Measurements from ENCODE around the gene CSPG4.

Gene CSPG4

DNA sequence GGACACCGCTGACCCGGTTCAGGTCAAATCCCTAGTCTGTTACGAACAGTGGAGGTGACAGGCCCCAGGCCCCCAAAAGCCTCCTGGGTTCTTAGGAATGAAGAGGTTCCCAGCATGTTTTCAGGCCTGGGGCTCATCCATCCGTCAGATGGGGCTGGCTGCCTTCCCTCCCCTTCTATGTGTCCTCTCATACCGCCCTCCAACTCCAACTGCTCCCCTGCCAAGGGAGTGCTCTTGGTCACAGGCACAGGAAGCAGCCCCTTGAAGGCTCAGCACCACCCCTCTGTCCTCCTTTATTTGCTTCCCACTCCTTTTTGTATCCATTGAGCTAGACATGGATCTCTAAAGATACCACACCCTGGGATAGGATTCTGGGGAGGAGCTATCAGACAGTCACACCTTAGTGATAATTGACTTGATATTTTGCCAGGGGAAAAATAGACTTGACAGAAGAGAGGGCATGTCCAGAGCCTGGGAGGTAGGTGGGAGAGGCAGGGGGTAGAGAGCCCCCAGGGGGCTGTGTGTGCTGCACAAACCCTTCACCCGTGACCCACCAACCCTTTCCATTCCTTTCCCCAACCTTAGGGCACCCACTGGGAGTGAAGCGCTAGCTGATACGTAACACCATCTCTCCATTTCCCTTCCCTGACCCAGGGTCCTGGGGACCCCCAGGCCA lies 10.7 kb upstream of the CSPG4 start:
- Histone ChIP-seq H3K4me3 (ENCODE audit: severe bottlenecking) (no peak overlapping the region), H3K36me3 (ENCODE audit: low read depth) (no peaks in the 10 kb centered on the region), H3K4me1 (ENCODE audit: insufficient read depth, poor library complexity, severe bottlenecking) (peaks cover 13% of the 10 kb centered on the region), H3K9me3 (ENCODE audit: severe bottlenecking) (no peaks in the 10 kb centered on the region), H3K27me3 (ENCODE audit: insufficient read depth, poor library complexity, severe bottlenecking) (no peaks in the 10 kb centered on the region), H3K27ac (ENCODE audit: poor library complexity, severe bottlenecking) (no peak overlapping the region)
- ATAC-seq (ENCODE audit: low read depth) (peak; percentile 8; the same call in 2 of the 3 replicates), DNase-seq (ENCODE audit: low spot score) (peak; percentile 57)
- TF ChIP-seq, protein P1, sequence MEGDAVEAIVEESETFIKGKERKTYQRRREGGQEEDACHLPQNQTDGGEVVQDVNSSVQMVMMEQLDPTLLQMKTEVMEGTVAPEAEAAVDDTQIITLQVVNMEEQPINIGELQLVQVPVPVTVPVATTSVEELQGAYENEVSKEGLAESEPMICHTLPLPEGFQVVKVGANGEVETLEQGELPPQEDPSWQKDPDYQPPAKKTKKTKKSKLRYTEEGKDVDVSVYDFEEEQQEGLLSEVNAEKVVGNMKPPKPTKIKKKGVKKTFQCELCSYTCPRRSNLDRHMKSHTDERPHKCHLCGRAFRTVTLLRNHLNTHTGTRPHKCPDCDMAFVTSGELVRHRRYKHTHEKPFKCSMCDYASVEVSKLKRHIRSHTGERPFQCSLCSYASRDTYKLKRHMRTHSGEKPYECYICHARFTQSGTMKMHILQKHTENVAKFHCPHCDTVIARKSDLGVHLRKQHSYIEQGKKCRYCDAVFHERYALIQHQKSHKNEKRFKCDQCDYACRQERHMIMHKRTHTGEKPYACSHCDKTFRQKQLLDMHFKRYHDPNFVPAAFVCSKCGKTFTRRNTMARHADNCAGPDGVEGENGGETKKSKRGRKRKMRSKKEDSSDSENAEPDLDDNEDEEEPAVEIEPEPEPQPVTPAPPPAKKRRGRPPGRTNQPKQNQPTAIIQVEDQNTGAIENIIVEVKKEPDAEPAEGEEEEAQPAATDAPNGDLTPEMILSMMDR (IDR thresholded peaks at IDR 0.05; ENCODE audit: poor library complexity, severe bottlenecking), result no peak

DNA sequence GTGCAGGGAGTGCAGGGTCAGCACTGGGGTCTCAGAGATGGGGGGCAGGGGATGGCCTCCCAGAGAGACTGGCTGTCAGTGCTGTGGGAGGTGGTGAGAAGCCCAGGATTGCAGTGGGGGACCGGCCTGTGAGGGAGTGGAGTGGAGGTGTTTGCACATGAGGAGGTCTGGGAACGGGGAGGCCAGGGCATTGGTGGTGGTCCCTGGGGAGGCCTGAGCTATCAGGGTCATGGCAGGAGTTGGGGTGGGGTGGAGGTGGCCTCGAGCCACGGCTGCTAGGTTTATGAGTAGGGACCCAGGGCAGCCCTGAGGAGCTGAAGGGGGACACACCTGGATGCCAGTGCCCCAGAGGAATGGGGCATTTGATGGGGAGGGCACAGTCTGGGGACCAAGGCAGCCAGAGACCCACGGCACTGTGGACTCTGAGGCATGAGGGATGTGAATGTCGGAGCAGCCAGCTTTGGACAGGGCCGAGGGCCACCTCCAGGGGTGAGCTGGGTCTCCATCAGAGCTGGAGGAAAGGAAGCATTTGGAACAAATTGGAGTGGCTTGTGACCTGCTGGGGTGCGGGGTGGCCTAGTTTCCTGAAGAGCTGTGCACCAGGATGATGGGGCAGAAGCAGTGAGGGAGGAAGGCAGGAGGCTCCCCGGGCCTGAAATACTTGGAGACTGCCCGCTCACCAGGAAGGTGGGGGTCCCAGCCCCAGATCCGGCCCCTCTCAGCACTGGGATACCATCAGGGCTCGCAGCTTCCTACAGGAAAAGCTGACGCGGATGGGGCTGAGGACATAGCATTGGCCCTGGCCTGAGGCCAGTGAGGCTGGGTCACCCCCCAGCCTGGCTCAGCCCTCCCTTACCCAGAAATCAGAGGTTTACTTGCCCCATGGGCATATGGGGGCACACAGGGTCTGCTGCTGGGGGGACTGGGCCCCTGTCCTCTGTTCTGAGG lies 9.5 kb upstream of the CSPG4 start:
- ATAC-seq (ENCODE audit: low read depth) (no peak), DNase-seq (ENCODE audit: low spot score) (peak; percentile 66)
- H3K36me3 ChIP-seq (ENCODE audit: low read depth), result no peaks in the 10 kb centered on the region
- no peak overlapping the region for H3K4me3 ChIP-seq (ENCODE audit: severe bottlenecking)
- H3K4me1 ChIP-seq (ENCODE audit: insufficient read depth, poor library complexity, severe bottlenecking), result peaks cover 13% of the 10 kb centered on the region
- TF ChIP-seq, protein P1 (IDR thresholded peaks at IDR 0.05; ENCODE audit: poor library complexity, severe bottlenecking), result no peak
- no peaks in the 10 kb centered on the region for H3K27me3 ChIP-seq (ENCODE audit: insufficient read depth, poor library complexity, severe bottlenecking)
- no peaks in the 10 kb centered on the region for H3K9me3 ChIP-seq (ENCODE audit: severe bottlenecking)
- no peak overlapping the region for H3K27ac ChIP-seq (ENCODE audit: poor library complexity, severe bottlenecking)

DNA sequence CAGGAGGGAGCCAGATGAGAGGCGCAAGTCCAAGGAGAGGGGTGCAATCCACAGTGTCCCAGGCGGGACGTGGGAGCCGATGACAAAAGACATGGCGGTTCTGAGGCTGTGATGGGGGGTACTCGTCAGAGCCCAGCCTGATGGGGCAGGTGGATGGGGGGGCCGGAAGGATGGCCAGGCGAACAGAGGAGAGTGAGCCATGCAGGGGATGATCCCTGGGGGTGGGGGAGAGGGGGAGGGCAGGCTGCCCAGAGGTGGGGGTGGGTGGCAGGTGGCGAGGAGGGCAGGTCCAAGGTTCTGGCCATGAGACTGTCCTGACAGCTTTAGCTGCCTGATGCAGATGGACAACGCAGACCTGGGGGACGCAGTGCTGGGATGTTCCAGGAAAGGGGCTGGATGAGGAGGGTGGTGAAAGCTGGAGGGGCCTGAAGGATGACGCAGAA lies 8.9 kb upstream of the CSPG4 start:
- TF ChIP-seq, protein P1 (IDR thresholded peaks at IDR 0.05; ENCODE audit: poor library complexity, severe bottlenecking), result no peak
- H3K36me3 ChIP-seq (ENCODE audit: low read depth), result no peaks in the 10 kb centered on the region
- H3K4me3 ChIP-seq (ENCODE audit: severe bottlenecking), result no peak overlapping the region
- peaks cover 13% of the 10 kb centered on the region for H3K4me1 ChIP-seq (ENCODE audit: insufficient read depth, poor library complexity, severe bottlenecking)
- ATAC-seq (ENCODE audit: low read depth) (no peak), DNase-seq (ENCODE audit: low spot score) (peak; percentile 63)
- H3K27ac ChIP-seq (ENCODE audit: poor library complexity, severe bottlenecking), result no peak overlapping the region
- no peaks in the 10 kb centered on the region for H3K9me3 ChIP-seq (ENCODE audit: severe bottlenecking)
- no peaks in the 10 kb centered on the region for H3K27me3 ChIP-seq (ENCODE audit: insufficient read depth, poor library complexity, severe bottlenecking)

DNA sequence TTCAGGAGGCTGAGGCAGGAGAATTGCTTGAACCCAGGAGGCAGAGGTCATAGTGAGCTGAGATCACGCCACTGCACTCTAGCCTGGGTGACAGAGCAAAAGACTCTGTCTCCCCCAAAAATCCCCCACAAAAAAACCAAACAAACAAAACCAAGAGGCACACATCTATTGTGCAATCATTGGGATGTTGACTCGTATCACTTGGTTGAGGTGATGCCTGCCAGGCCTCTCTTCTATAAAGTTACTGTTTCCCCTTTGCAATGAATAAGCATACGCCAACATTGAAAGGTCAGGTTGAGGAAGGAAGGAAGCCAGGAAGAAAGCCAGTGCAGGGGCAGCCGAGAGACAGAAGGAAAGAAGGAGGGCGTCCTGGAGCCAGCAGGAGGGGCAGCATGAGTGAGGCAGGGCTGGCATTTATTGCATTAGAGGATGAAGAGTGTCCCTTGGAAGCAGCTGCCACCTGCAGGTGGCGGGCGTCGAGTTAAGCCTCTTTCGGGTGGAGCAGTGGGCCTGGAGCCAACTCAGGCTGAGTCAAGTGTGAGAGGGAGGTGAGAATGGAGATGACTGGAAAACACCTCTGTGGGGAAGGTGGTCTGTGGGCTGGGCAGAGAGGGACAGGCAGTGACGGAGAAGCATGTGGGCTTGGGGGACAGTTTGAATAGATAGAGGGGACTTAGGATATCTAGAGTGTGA lies 8.3 kb upstream of the CSPG4 start:
- peak; percentile 88 for DNase-seq (ENCODE audit: low spot score)
- TF ChIP-seq, protein P1 (IDR thresholded peaks at IDR 0.05; ENCODE audit: poor library complexity, severe bottlenecking), result peak; percentile 83
- H3K27ac ChIP-seq (ENCODE audit: poor library complexity, severe bottlenecking), result no peak overlapping the region

More for the DNA sequence above, 8.3 kb upstream of the CSPG4 start:
- peaks cover 13% of the 10 kb centered on the region for H3K4me1 ChIP-seq (ENCODE audit: insufficient read depth, poor library complexity, severe bottlenecking)
- no peaks in the 10 kb centered on the region for H3K27me3 ChIP-seq (ENCODE audit: insufficient read depth, poor library complexity, severe bottlenecking)
- H3K36me3 ChIP-seq (ENCODE audit: low read depth), result no peaks in the 10 kb centered on the region
- no peak overlapping the region for H3K4me3 ChIP-seq (ENCODE audit: severe bottlenecking)
- no peaks in the 10 kb centered on the region for H3K9me3 ChIP-seq (ENCODE audit: severe bottlenecking)
- ATAC-seq (ENCODE audit: low read depth), result peak; percentile 46
